Thyroid gland (tissue), 4 donors: ENCODE data around the gene COL18A1.

ENCODE experiments used
- CTCF ChIP-seq, 6 experiments: fragments of 200-600 bp in 3 of 6; fragments of 450-650 bp in 3 of 6; sonication (generic) in 3 of 6; IDR thresholded peaks; one replicate each; pipeline ENCODE4 v1.5.1; 2016 to 2019; ENCODE audit warnings: antibody characterized with exemption in 6 of 6, mild to moderate bottlenecking in 2 of 6, inconsistent platforms in 1 of 6, moderate library complexity in 1 of 6
- POLR2A ChIP-seq, 2 donors: fragments of 450-650 bp; IDR thresholded peaks; one replicate each; pipeline ENCODE4 v1.6.1; 2017; ENCODE audit warnings: antibody characterized with exemption in 2 of 2, mild to moderate bottlenecking in 2 of 2, moderate library complexity in 1 of 2

- TF ChIP-seq CTCF (IDR thresholded peaks at IDR 0.05) (no peak), POLR2A (IDR thresholded peaks at IDR 0.05) (no peak)
These were observed 105.5 kb downstream of the COL18A1 start for GRCh38 chr21:45510466-45510955.
